ENCODE results near the gene CASKIN2.
"Not testable (repeated sequence)": the region's sequence is repeated elsewhere in the genome, so short reads cannot be mapped to it uniquely, and the experiment has no call there.

Gene CASKIN2

GRCh38 chr17:75520413-75520812 lies 5.1 kb upstream of the CASKIN2 start:
- not testable (repeated sequence) for DNase-seq (ENCODE audit: low read depth in 3 of 3)

- no peak for DNase-seq (ENCODE audit: low read depth in 3 of 3)
These were observed 3.7 kb upstream of the CASKIN2 start for GRCh38 chr17:75518983-75519537.

- DNase-seq (ENCODE audit: low read depth in 3 of 3) = no peak
These were observed 2.9 kb upstream of the CASKIN2 start for GRCh38 chr17:75518201-75518600.

GRCh38 chr17:75517297-75517865 lies 2.0 kb upstream of the CASKIN2 start:
- peak in 1 of 3 donors; percentile 29 for DNase-seq (ENCODE audit: low read depth in 3 of 3)

GRCh38 chr17:75516619-75517296 lies 1.4 kb upstream of the CASKIN2 start:
- no peak for DNase-seq (ENCODE audit: low read depth in 3 of 3)

- DNase-seq (ENCODE audit: low read depth in 3 of 3) = peak; percentile 88 to 97 (median 94)
These were observed 900 bp upstream of the CASKIN2 start, which contains the start of gene TSEN54 for GRCh38 chr17:75516255-75516618. Gene TSEN54 (plus strand): TSS chr17:75516528. CDS start chr17:75516561, 33 bp downstream.

GRCh38 chr17:75514919-75515495 lies 330 bp downstream of the CASKIN2 start:
- no peak for DNase-seq (ENCODE audit: low read depth in 3 of 3)

- no peak for DNase-seq (ENCODE audit: low read depth in 3 of 3)
These were observed 928 bp downstream of the CASKIN2 start for GRCh38 chr17:75514299-75514918.

- no peak for DNase-seq (ENCODE audit: low read depth in 3 of 3)
These were observed 1.7 kb downstream of the CASKIN2 start for GRCh38 chr17:75513641-75514000.

GRCh38 chr17:75512926-75513640 lies 2.3 kb downstream of the CASKIN2 start:
- DNase-seq (ENCODE audit: low read depth in 3 of 3) = no peak

- DNase-seq (ENCODE audit: low read depth in 3 of 3) = no peak
These were observed 3.4 kb downstream of the CASKIN2 start for GRCh38 chr17:75511610-75512575.

- DNase-seq (ENCODE audit: low read depth in 3 of 3) = no peak
These were observed 4.1 kb downstream of the CASKIN2 start for GRCh38 chr17:75511270-75511609.

- no peak for DNase-seq (ENCODE audit: low read depth in 3 of 3)
These were observed 5.6 kb downstream of the CASKIN2 start for GRCh38 chr17:75509528-75510258.

- no peak for DNase-seq (ENCODE audit: low read depth in 3 of 3)
These were observed 6.4 kb downstream of the CASKIN2 start for GRCh38 chr17:75508931-75509361.

GRCh38 chr17:75507733-75508719 lies 7.3 kb downstream of the CASKIN2 start:
- no peak for DNase-seq (ENCODE audit: low read depth in 3 of 3)

- DNase-seq (ENCODE audit: low read depth in 3 of 3) = no peak
These were observed 8.4 kb downstream of the CASKIN2 start for GRCh38 chr17:75506888-75507287.

GRCh38 chr17:75506134-75506533 lies 9.2 kb downstream of the CASKIN2 start:
- DNase-seq (ENCODE audit: low read depth in 3 of 3) = no peak

- DNase-seq (ENCODE audit: low read depth in 3 of 3) = no peak
These were observed 9.7 kb downstream of the CASKIN2 start for GRCh38 chr17:75505640-75506039.

- no peak for DNase-seq (ENCODE audit: low read depth in 3 of 3)
These were observed 10.3 kb downstream of the CASKIN2 start for GRCh38 chr17:75505152-75505409.
